GM21367 (cell line): Measurements from ENCODE around the gene SLBP.

Source experiments
- ATAC-seq: cut with Tn5 transposase; IDR thresholded peaks from one replicate; pipeline ENCODE4 v1.9.1; 2021; ENCODE audit not compliant: unreplicated experiment

The SLBP gene

DNA sequence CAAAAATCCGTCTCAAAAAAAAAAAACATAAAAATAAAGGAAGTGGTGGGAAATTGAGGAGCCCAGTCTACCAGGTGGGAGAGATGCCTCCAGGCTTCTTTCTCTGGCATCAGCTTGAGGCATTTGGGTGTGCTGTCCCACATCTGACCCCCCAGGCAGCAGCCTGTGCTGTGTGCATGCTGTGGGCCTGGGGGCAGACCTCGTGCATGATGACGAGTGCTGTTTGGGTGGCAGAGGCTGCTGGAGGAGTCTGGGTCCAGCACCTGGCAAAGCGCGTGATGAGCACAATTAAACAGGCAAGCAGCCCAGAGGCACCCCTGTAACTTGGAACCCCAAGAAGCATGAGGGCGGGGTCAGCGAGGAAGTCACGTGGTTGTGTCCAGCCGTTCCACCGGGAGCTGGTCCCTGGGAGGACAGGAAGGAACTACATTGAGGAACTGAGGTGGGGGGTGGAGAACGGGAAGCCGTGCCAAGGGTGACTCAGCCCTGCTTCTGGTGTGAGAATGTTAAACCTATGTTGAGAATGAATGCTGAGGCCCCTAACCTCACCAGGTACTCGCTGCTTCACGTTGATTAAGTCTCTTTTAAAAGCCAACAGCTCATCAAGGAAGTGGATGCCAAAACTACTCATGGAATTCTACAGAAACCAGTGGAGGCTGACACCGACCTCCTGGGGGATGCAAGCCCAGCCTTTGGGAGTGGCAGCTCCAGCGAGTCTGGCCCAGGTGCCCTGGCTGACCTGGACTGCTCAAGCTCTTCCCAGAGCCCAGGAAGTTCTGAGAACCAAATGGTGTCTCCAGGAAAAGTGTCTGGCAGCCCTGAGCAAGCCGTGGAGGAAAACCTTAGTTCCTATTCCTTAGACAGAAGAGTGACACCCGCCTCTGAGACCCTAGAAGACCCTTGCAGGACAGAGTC is 15.3 kb upstream of the SLBP start:
- no peak for ATAC-seq

DNA sequence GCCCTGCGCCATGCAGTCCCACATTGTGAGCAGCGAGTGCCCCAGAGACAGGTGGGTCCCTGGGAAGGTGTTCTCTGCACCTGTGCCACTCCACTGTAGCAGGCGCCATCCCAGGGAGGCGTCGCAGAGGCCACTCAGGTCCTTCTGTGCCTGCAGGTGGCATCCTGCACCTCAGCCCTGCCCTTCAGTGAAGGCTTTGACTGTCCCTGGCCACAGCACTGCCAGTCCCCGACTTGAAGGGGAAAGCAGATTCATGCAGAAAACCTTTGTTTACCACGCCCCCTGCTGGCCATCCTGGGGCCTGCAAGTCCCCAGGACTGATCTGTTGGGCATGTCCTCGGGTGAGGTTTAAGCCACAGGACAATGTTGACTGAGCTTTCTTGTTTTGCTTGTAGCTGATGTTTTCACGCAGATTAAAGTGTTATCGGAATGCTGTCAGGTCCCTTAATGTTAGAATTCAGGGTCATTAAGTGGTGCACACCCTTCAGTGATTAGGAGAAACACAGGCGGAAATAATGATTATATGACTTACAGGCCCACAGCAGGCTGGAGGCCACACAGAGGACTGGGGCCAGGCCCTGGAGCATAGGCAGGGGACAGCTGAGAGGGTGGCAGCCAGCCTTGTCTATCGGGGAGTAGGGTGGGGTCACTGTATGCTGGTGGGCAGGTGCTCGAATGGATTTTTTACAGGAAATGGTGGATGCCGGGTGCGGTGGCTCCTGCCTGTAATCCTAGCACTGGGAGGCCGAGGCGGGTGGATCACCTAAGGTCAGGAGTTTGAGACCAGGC is 14.2 kb upstream of the SLBP start:
- ATAC-seq = no peak

DNA sequence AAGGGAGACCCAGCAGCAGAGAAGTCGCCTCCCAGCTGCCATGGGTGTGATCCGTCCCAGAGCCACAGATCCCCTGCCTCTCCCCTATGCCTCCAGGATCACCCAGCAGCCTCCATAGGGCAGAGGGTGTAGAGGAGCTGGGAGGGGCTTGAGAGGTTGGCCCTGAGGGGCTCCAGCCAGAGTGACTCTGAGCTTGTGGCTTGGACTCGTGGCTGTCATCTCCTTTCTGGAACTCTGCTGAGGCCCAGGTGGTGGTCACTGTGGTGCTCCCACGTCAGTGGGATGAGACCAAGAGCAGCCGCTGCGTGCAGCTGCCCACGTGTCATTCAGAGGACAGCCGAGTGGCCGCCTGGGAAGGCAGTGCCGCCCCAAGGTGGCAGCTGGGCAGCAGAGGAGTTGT is 13.4 kb upstream of the SLBP start:
- no peak for ATAC-seq

- no peak for ATAC-seq
Measured at GRCh38 chr4:1723131-1723801, 11.1 kb upstream of the SLBP start.

- ATAC-seq = no peak
Measured at GRCh38 chr4:1722551-1723118, 10.5 kb upstream of the SLBP start.

DNA sequence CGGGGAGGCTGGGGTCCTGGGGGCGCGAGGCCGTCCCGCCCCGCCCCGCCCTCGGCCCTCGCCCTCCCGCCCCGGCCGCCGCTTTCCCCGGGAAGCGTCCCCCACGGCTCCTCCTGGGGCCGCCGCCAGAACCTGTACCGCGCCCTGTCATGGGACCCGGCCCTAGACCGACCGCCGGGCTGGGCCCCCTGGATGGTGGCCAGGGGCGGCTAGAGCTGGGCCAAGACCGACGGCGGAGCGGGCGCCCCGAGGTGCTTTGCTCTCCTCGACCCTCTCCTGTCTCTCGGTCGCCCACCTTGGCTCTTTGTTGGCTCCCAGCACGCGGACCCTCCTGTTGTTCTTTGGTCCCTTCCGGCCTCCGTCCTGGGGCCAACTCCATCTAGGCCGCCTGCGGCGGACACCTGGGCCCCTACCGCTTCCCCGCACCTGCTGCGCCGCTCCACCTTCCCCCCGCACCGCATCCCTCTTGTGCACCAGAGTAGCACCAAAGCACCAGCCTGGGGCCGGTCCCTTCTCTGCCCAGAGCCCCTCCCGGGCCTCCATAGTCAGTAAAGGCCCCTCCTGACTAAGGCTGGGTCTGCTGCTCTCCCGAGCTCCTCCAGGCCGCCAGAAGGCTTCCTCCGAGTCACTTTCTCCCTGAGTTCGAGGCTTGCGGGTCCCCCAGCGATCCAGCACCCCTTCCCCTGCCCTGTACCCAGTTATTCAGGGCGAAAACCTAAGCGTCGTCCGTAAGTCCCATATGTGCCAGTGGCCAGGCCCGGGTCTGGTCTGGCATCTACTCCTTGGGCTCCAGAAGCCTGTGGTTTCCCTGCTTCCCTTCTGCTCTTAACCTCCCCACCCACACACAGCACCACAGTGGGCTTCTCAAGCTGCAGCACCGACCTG is 9.8 kb upstream of the SLBP start:
- ATAC-seq = peak; percentile 1

DNA sequence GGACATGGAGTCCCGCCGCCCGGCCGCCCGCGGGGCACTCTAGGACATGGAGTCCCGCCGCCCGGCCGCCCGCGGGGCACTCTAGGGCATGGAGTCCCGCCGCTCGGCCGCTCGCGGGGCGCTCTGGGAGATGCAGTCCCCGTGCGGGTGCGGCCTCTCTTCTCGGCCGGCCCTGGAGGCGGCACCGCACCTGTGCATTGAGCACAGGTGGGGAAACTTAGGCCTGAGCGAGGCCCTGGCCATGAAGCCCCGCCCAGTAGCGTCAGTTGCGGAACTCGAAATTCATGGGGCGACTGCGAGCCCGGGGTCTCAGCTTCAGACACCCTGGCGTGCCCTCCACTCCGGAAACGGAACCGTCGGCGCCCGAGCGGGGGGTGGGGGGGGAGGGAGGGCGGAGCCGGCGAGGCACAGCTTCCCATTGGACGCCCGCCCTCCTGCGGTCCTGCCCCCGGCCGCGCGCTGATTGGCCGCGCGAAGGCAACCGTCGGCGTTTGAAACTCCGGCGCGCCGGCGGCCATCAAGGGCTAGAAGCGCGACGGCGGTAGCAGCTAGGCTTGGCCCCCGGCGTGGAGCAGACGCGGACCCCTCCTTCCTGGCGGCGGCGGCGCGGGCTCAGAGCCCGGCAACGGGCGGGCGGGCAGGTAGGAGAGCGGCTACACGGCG is 9.0 kb upstream of the SLBP start, which contains the start of the genes TACC3 and TMEM129:
Gene TACC3 (plus strand): TSS at position 519 of the 663 bp plus-strand sequence. CDS start 1,901 bp downstream, outside the sequence.
Gene TMEM129 (minus strand): TSS at position 321 of the 663 bp plus-strand sequence. CDS start 486 bp downstream, outside the sequence.
- ATAC-seq = peak; percentile 58

DNA sequence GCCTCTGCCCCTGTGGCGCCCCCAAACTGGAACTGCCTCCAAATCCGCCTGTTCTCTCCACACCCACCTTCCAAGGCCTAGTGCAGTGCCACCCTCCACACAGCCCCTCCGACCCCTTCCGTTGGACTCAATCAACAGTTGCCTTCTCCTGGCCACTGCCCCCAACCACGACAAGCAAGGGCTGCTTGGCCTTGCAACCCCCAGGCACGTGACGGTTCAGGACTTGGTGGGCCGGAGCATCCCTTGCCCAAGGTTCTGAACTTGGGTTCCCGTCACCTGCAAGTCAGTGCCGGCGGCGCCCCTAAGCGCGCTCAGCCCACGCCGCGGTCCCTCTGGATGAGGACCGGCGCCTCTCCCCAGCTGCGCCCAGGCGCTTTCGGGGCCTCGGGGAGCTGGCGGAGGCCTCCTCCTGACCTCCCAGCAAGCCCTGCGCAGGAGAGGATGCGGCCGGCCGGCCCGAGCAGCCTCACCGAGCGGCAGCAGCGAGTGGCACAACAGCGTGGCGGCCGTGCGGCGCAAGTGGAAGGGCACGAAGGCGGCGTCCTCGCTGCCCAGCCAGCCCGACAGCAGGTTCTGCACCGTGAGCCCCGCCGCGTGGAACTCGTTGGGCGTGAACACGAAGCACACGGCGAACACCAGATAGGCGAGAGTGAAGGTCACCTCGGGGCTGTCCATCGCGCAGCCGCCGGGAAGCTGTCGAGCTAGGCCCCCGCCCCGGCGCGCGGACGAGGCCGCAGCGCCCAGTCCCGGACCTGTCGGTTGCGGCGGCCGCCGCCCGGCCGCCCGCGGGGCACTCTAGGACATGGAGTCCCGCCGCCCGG is 8.3 kb upstream of the SLBP start:
- ATAC-seq = peak; percentile 16

- ATAC-seq = no peak
Measured at GRCh38 chr4:1718095-1718850, 6.2 kb upstream of the SLBP start.

DNA sequence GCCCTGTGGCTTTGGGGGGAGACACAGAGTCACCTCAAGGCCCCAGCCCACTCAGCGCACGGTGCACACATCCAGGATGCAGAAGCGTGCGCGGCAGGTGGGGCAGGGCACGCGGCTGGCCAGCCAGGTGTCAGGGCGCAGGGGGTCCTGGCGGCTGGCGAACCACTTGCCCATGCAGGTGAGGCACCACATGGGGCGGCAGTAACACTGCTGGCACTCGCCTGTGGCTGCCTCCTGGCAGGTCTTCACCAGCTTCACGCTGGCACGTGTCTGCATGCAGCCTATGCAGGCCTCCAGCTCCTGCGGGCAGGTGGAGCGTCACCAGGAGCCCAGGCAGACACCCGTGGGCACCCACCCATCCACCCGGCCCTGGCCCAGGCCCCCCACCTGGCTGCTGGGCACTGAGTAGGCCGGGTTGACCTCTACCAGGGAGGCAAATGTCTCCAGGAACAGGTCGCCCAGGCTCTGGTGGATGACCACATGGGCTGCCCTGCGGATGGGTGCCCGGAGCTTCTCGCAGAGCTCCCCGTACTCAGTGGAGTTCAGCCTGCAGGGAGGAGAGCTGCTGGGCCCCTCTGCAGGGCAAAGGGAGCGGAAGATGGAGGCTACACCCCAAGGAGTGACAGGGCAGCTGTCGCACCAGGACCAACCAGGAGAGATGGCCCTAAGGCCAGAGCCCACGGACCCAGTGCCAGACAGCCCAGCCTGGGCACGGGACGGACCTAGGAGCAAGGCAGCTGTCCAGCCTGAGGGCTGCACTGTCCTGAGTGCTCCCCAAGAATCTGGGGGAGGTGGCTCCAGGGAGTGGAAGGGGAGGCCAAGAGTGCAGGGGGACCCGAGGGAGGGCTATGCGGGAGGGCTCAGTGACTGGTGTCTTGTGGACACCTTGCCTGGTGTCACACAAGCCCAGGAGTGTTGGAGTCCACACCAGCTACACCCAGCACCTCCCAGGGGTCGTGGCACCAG is 5.3 kb upstream of the SLBP start:
- ATAC-seq = no peak

- ATAC-seq = no peak
Measured at GRCh38 chr4:1716065-1716945, 4.2 kb upstream of the SLBP start.

DNA sequence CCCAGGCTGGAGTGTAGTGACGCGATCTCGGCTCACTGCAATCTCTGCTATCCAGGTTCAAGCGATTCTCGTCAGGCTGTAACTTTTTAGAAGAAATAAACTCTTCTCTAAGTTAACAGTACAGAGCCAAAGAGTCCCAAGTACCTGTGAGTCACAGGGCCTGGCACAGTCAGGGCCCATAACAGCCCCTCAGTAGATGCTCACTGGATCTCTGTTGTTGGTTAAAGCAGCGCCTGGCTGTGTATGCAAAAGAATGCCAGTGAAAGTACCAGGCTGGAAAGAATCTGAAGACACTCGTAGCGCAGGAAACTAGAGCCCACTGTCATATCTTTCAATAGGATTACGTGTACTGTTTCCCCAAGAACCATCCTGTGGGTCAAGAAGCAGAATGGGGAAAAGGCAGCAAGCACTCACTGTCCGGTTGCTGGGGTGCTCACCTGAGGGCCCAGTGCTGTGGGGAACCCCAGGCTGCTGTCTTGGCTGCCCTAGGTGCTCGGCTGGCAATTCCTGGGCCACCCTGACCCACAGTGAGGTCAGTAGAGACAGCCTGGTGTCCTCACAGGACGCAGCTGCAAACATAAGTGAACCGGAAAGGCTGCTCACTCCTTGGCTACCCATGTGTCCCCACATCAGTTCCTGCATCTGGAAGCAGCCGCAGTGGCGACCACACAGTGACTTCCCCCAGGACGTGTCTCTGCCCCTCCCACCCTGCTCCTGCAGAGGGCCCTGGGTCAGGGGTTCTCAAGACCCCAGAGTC is 3.1 kb upstream of the SLBP start:
- no peak for ATAC-seq

DNA sequence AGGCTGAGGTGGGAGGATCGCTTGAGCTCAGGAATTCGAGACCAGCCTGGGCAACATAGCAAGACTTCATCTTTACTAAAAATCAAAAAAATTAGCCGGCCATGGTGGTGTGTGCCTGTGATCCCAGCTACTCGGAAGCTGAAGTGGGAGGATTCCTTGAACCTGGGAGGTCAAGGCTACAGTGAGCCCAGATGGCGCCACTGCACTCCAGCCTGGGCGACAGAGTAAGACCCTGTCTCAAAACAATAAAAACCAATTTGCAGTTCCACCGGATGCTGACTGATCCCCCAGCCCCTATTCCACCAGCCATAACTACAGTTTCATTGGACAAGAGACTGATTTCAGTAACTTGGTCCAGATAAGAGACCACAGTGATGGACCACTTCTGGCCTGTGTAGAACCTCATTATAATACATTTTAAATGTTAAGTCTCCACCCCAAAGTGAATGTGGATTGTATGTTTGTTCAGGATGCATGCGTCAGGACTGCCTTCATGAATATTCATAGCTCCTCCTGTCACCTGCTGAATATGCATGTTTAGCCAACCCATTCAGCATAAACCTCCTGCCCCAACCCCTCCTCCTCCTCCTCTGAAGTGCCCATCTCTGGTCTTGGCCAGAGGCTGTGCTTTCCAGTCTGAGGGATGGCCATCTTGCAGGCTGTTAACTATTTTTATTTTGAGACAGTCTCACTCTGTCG is 2.3 kb upstream of the SLBP start:
- no peak for ATAC-seq
